Cardiac muscle cell (in vitro differentiated cells and primary cell): ENCODE measurements around the gene RHOT2. TPM values are rescaled to one million over a fixed set of nuclear protein-coding genes. Genes with fewer than 3 reads are reported as not detected.
A peak's percentile ranks its signal among the peaks of the same experiment; 100 is the strongest.

Source experiments
- DNase-seq, 2 donors: peaks; one replicate each; pipeline versions ENCODE4 v3.0.0 to v3.0.0-alpha.2; 2010 to 2017; ENCODE audit warnings: low read depth in 1 of 2, low spot score in 1 of 2
- H3K27ac ChIP-seq: fragments of 200-600 bp; sonication (generic); 2 replicates; pipeline ENCODE4 v1.5.1; 2016
- H3K27me3 ChIP-seq: fragments of 200-600 bp; sonication (generic); 2 replicates; pipeline ENCODE4 v1.6.0; 2016; ENCODE audit warnings: control low read depth
- H3K36me3 ChIP-seq: fragments of 200-600 bp; sonication (generic); 2 replicates; pipeline ENCODE4 v1.5.1; 2016; ENCODE audit warnings: control low read depth
- H3K4me1 ChIP-seq: fragments of 200-600 bp; sonication (generic); 2 replicates; pipeline ENCODE4 v1.8.1; 2017; ENCODE audit warnings: low read depth, mild to moderate bottlenecking, mixed run types
- H3K4me3 ChIP-seq: fragments of 200-600 bp; sonication (generic); 2 replicates; pipeline ENCODE4 v1.5.1; 2016; ENCODE audit warnings: mild to moderate bottlenecking
- H3K9me3 ChIP-seq: fragments of 200-600 bp; sonication (generic); 2 replicates; pipeline ENCODE4 v1.5.1; 2017; ENCODE audit warnings: low read depth, mild to moderate bottlenecking, control low read depth
- polyA plus RNA-seq: library from polyadenylated mRNA; unstranded; fragments of >200 nt; fragmentation: Nextera tagmentation; extraction: Ambion mirVana; gene quantifications from 2 replicates; pipeline ENCODE4 v1.2.1, GENCODE V29; 2016
- total RNA-seq: library from RNA; depleted of rRNA; stranded (reverse); fragments of >200 nt; gene quantifications from 2 replicates; pipeline ENCODE4 v1.2.3, GENCODE V29; 2016
- TF ChIP-seq, protein P1 (sequence below): IDR thresholded peaks from 2 replicates; pipeline ENCODE4 v1.5.1; 2012; ENCODE audit warnings: low read depth, mild to moderate bottlenecking, low read length

RHOT2 gene
- total and polyA plus RNA-seq, 2 experiments from 2014 or later, result 294 to 305 TPM

DNA sequence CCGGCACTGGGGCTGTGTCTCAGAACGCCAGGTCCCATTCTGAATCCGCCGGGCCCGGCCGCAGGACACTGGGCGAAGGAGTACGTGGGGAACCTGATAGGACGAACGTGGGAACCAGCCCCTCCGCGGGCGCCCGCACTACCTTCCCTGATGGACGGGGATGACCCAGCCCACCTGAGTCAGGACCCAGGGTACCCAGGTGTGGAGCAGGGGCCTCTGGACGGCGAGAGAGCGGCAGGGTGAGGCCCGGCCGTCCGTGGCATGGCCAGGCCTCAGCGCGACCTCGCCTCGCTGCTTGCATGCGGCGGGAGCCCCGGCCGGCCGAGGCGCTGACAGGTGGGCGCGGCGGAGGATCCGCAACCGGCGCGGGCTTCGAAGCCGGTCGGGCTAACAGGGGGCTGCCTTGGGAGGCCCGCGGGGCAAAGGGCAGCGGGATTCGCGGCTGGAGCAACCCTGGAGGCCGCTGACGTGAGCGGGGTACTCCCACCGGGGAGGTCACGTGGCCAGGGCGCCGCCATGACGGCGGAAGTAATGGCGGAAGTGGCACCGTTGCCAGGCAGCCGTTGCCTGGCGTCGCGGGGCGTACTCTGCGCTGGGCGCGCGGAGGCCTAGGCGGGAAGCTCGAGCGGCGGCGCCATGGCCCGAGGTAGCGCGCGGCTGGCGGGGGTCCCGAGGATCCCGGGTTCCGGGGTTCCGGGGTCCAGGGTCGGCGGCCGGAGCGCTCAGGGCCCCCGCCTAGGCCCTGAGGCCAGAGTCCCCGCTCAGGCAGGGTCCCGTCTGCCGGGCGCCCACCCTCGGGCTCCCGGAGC lies 18.9 kb upstream of the RHOT2 start, which contains the start of gene WDR90:
WDR90 (plus strand) TSS at position 585 of the 809 bp plus-strand sequence; CDS start at position 637, 52 bp downstream.
- peak within 1 kb of the TSS; percentile 85 for H3K27ac ChIP-seq
- H3K4me1 ChIP-seq, result peaks cover 12% of the 10 kb centered on the region

DNA sequence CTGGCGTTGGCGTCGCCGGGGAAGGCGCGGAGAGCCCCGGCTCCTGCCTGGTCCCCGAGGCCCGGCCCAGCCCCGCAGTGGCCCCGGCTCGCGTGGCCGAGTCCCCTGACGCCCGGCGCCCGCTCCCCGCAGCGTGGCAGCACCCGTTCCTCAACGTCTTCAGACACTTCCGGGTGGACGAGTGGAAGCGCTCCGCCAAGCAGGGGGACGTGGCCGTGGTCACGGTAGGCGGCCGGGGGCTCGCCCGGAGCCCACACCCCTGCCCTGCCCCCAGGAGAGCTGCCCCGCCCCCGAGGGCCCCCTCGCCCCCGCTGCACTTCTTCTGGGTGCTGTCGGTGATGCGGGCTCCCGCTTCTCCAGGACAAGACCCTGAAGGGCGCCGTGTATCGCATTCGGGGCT lies 18.3 kb upstream of the RHOT2 start:
- Histone ChIP-seq H3K36me3 (no peaks in the 10 kb centered on the region), H3K27me3 (no peaks in the 10 kb centered on the region), H3K27ac (no peak overlapping the region), H3K9me3 (no peaks in the 10 kb centered on the region), H3K4me1 (peaks cover 12% of the 10 kb centered on the region), H3K4me3 (peak overlapping the region; percentile 66)
- TF ChIP-seq, protein P1, sequence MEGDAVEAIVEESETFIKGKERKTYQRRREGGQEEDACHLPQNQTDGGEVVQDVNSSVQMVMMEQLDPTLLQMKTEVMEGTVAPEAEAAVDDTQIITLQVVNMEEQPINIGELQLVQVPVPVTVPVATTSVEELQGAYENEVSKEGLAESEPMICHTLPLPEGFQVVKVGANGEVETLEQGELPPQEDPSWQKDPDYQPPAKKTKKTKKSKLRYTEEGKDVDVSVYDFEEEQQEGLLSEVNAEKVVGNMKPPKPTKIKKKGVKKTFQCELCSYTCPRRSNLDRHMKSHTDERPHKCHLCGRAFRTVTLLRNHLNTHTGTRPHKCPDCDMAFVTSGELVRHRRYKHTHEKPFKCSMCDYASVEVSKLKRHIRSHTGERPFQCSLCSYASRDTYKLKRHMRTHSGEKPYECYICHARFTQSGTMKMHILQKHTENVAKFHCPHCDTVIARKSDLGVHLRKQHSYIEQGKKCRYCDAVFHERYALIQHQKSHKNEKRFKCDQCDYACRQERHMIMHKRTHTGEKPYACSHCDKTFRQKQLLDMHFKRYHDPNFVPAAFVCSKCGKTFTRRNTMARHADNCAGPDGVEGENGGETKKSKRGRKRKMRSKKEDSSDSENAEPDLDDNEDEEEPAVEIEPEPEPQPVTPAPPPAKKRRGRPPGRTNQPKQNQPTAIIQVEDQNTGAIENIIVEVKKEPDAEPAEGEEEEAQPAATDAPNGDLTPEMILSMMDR, result no peak
- DNase-seq, result no peak

More for the DNA sequence above, 18.9 kb upstream of the RHOT2 start, which contains the start of gene WDR90:
- Histone ChIP-seq H3K9me3 (no peaks in the 10 kb centered on the region), H3K27me3 (no peaks in the 10 kb centered on the region), H3K36me3 (no peaks in the 10 kb centered on the region), H3K4me3 (peak within 1 kb of the TSS; percentile 66)
- peak; percentile 95 for DNase-seq
- TF ChIP-seq, protein P1, result no peak

DNA sequence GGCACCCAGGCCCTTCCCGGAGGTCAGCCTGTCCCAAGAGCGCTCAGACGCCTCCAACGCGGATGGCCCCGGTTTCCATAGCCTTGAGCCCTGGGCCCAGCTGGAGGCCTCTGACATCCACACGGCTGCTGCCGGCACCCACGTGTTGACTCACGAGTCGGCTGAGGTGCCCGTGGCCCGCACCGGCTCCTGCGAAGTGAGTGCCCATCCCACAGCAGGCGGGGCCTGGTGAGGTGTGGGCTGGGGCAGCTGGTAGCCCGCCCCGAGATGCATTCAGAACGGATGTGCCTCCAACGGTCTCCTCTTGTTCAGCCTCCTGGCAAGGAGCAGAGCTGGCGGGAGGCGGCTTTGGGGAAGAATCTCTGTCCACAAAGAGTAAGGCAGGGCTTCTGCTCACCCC lies 16.1 kb upstream of the RHOT2 start:
- H3K27me3 ChIP-seq, result no peaks in the 10 kb centered on the region
- DNase-seq, result no peak
- no peak overlapping the region for H3K27ac ChIP-seq
- H3K36me3 ChIP-seq, result no peaks in the 10 kb centered on the region
- no peak overlapping the region for H3K4me3 ChIP-seq
- H3K9me3 ChIP-seq, result no peaks in the 10 kb centered on the region
- H3K4me1 ChIP-seq, result peaks cover 12% of the 10 kb centered on the region
- TF ChIP-seq, protein P1, result no peak

DNA sequence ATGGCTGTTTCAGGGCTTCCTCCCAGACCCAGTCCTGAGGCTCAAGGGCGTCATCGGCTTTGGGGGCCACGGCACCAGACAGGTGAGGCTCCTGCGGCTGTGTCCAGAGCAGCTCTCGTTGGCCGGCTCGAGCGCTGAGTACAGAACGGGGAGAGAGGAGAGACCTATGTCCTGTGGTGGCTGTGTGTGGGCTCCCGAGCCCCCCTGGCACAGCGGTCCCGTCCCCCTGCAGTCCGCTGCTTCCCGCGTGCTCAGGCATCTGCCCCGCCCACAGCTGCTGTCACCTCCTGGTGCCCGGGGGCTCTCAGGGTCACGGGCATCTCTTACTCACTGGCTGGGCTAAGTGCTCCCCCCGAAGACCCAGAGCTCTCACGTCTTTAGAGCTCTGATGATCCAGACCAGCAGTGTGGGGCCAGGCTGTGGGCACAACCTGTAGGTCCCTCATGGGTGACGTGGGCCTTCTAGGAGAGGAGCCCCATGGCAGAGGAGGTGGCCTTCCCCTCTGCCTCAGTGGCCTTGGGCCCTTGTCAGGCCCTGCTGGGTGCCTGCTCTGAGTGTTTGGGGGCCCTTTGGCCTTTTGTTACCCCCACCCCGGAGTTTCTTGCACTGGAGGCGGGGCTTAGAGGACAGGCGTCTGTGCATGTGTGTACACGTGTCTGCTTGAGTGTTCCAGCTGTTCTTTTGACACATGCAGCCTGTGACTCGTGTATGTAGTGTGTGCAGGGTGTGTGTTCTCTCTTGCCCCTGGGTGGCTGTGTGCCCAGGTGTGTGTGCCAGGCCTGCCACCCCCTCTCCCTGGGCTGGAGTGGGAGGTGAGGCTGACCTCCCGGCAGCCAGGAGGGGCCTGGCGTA lies 15.3 kb upstream of the RHOT2 start:
- H3K27me3 ChIP-seq, result no peaks in the 10 kb centered on the region

DNA sequence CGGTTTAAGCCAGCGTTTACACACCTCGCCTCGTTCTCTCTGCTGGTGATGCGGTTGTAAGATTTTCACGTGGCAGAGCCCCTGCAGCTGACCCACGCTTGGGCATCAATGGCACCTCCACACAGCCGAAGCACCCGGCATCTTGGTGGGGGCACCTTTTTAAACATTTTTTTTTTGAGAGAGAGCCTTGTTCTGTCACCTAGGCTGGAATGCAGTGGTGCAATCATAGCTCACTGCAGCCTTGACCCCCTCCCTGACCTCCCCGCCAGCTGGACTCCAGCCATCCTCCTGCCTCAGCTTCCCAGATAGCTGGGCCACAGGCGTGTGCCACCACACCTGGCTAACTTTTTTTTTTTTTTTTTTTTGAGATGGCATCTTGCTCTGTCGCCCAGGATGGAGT lies 13.9 kb upstream of the RHOT2 start:
- Histone ChIP-seq H3K9me3 (no peaks in the 10 kb centered on the region), H3K27ac (no peak overlapping the region), H3K27me3 (no peaks in the 10 kb centered on the region), H3K4me1 (peaks cover 6% of the 10 kb centered on the region), H3K4me3 (no peak overlapping the region), H3K36me3 (no peaks in the 10 kb centered on the region)
- no peak for DNase-seq
- TF ChIP-seq, protein P1, result no peak

More for the DNA sequence above, 15.3 kb upstream of the RHOT2 start:
- Histone ChIP-seq H3K4me3 (no peak overlapping the region), H3K4me1 (peaks cover 12% of the 10 kb centered on the region), H3K36me3 (no peaks in the 10 kb centered on the region), H3K9me3 (no peaks in the 10 kb centered on the region), H3K27ac (no peak overlapping the region)
- TF ChIP-seq, protein P1, result no peak
- no peak for DNase-seq
